ENCODE measurements around the gene RAB22A. TPM values are rescaled to one million over a fixed set of nuclear protein-coding genes. Genes with fewer than 3 reads are reported as not detected.
A peak's percentile ranks its signal among the peaks of the same experiment; 100 is the strongest.

Gene RAB22A
- total RNA-seq = 21.3 and 25.2 TPM in 2 replicates
- long read RNA-seq, full-length matches to known transcripts = 1 of 13 reads
- long read RNA-seq, partial matches to known transcripts = 2 of 13 reads
- long read RNA-seq, other reads (novel, unspliced or antisense) = 10 of 13 reads

DNA sequence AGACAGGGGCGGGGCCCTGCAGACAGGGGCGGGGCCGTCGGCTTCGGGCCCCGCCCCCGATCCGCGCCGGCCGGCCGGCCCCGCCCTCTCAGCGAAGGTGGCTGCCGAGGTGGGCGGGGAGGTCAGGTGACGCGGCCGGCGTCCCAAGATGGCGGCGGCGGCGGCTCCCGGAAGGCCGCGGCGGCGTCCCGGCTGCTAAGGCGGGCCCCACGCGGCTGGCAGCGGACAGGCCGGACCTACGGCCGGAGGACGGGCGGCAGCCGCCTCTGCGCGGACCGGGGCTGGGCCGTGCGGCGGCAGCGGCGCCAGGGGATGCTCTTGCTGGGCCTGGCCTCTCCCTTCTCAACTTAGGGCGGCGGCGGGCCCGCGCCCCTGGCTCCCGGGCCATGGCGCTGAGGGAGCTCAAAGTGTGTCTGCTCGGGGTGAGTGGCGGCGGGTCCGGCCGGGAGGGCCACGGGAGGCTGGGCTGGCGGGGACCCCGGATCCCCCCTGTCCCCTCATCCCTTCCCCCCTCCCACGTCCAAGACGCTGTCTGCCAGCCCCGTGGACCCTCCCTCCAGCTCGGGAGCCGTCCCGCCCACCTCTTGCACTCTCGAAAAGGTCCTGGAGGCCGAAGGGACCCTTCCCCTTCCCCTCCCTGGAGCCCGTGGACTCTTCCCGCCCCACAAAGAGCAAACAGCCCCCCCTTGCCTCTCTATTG is at the start of gene RAB22A:
Gene RAB22A, plus strand, starts transcription at position 125 of the 700 bp plus-strand sequence. Its CDS starts 262 bp downstream, at position 387.
- Mint-ChIP-seq H3K4me1 (ENCODE audit: unreplicated experiment) (peaks cover 29% of the 10 kb centered on the region), H3K4me3 (ENCODE audit: unreplicated experiment) (peak within 1 kb of the TSS; percentile 92), H3K27ac (ENCODE audit: unreplicated experiment) (peak within 1 kb of the TSS; percentile 88), H3K27me3 (ENCODE audit: unreplicated experiment) (no peaks in the 10 kb centered on the region), H3K36me3 (ENCODE audit: unreplicated experiment) (peaks cover 12% of the 10 kb centered on the region), H3K9me3 (ENCODE audit: unreplicated experiment) (no peaks in the 10 kb centered on the region)
- DNase-seq (ENCODE audit: extremely low spot score, unreplicated experiment) = peak; percentile 94
- no peak for TF ChIP-seq CTCF (IDR thresholded peaks at IDR 0.05)

- Mint-ChIP-seq H3K4me1 (ENCODE audit: unreplicated experiment) (no peaks in the 10 kb centered on the region), H3K27ac (ENCODE audit: unreplicated experiment) (no peak overlapping the region), H3K4me3 (ENCODE audit: unreplicated experiment) (no peak overlapping the region), H3K9me3 (ENCODE audit: unreplicated experiment) (no peaks in the 10 kb centered on the region), H3K27me3 (ENCODE audit: unreplicated experiment) (no peaks in the 10 kb centered on the region), H3K36me3 (ENCODE audit: unreplicated experiment) (peaks cover 9% of the 10 kb centered on the region)
- DNase-seq (ENCODE audit: extremely low spot score, unreplicated experiment) = no peak
- TF ChIP-seq CTCF (IDR thresholded peaks at IDR 0.05) = no peak
These were observed 49.5 kb upstream of the RAB22A start for GRCh38 chr20:58260006-58260405.

- H3K27me3 Mint-ChIP-seq (ENCODE audit: unreplicated experiment) = no peaks in the 10 kb centered on the region
- no peaks in the 10 kb centered on the region for H3K4me1 Mint-ChIP-seq (ENCODE audit: unreplicated experiment)
- DNase-seq (ENCODE audit: extremely low spot score, unreplicated experiment) = no peak
- H3K9me3 Mint-ChIP-seq (ENCODE audit: unreplicated experiment) = no peaks in the 10 kb centered on the region
- peaks cover 12% of the 10 kb centered on the region for H3K36me3 Mint-ChIP-seq (ENCODE audit: unreplicated experiment)
- TF ChIP-seq CTCF (IDR thresholded peaks at IDR 0.05) = no peak
- no peak overlapping the region for H3K4me3 Mint-ChIP-seq (ENCODE audit: unreplicated experiment)
- no peak overlapping the region for H3K27ac Mint-ChIP-seq (ENCODE audit: unreplicated experiment)
These were observed 47.9 kb upstream of the RAB22A start for GRCh38 chr20:58261660-58262059.

GRCh38 chr20:58264271-58264670 is 45.2 kb upstream of the RAB22A start:
- Mint-ChIP-seq H3K27ac (ENCODE audit: unreplicated experiment) (no peak overlapping the region), H3K27me3 (ENCODE audit: unreplicated experiment) (no peaks in the 10 kb centered on the region), H3K4me3 (ENCODE audit: unreplicated experiment) (no peak overlapping the region), H3K9me3 (ENCODE audit: unreplicated experiment) (no peaks in the 10 kb centered on the region), H3K4me1 (ENCODE audit: unreplicated experiment) (no peaks in the 10 kb centered on the region), H3K36me3 (ENCODE audit: unreplicated experiment) (peaks cover 13% of the 10 kb centered on the region)
- no peak for DNase-seq (ENCODE audit: extremely low spot score, unreplicated experiment)
- no peak for TF ChIP-seq CTCF (IDR thresholded peaks at IDR 0.05)

- Mint-ChIP-seq H3K9me3 (ENCODE audit: unreplicated experiment) (no peaks in the 10 kb centered on the region), H3K4me3 (ENCODE audit: unreplicated experiment) (no peak overlapping the region), H3K27me3 (ENCODE audit: unreplicated experiment) (no peaks in the 10 kb centered on the region), H3K4me1 (ENCODE audit: unreplicated experiment) (no peaks in the 10 kb centered on the region), H3K36me3 (ENCODE audit: unreplicated experiment) (peaks cover 14% of the 10 kb centered on the region), H3K27ac (ENCODE audit: unreplicated experiment) (no peak overlapping the region)
- no peak for DNase-seq (ENCODE audit: extremely low spot score, unreplicated experiment)
- no peak for TF ChIP-seq CTCF (IDR thresholded peaks at IDR 0.05)
These were observed 41.9 kb upstream of the RAB22A start for GRCh38 chr20:58267389-58268215.
